ENCODE results near the gene MAMDC2.

MAMDC2 gene

DNA sequence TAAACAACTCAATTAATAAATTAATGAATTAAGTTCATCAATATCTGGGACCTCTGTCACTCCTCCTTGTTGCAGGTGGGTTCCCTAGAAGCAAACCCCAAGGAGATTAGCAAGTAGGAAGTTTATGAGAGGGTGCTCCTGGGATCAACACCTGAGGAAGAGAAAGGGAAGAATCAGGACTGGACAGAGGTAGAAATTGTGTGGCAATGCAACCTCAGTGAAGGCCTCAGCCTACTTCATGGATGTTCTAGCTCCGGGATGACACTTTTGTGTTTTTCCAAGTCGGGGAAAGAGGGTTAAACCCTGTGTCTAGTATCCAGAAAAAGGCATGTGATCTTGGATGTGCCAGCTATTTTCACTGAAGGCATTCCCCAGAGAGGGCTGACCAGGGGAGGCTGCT, 23.2 kb downstream of the MAMDC2 start:
- FAIRE-seq: no peak

DNA sequence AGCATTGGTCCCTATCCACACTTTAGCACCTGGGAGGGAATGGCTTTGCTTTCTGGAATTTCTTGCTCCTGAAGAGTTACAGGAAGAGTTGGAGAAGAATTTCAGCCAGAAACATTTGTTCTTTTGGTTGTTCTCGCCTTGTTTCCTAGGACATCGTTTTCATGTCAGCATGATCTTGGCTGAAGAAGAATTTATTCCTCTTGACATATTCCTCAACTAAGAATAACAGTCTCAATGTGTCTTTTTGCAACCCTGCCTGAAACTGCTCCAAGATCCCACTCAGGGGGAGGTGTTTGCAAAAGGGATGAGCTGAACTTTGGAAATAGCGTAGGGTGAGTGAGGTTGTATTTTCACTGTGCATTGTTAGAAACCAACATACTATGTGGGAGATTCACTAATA, 26.1 kb downstream of the MAMDC2 start:
- no peak for FAIRE-seq

DNA sequence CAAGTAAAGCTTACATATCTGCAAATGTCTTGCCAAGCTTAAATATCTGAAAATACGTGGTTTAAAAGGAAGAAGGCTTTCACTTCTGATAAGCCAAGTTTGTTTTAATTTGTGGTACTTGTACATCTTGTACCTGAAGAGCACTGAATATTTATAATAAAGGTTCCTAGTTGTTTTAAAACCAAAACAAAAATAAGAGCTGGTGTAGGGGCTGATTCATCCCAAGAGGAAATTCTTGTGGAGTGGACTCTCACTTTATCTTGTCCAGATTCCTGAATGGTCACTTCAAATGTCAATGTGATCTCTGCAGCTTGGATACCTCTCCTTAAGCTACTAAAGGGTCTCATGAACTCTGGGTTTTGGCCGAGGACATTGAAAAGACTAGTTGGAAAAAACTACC, 29.5 kb downstream of the MAMDC2 start:
- no peak for FAIRE-seq

DNA sequence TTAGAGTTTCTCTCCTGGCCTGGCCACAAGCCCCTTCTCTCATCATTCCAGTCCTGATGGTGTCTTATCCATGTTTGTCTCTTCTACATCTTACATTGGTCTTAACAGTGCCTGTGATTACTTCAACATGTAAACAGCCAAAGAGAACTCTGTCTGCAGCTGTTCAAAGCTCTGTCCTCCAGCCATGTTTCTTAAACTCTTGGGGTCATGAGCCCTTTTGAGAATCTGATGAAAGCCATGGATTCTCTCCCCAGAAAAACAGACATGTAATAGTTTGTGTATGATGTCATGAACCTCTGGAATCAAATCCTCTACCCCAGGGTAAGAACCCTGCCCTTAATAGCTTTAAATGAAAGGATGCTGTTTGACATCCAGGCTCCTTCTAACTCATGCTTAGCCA, 30.1 kb downstream of the MAMDC2 start:
- no peak for FAIRE-seq

DNA sequence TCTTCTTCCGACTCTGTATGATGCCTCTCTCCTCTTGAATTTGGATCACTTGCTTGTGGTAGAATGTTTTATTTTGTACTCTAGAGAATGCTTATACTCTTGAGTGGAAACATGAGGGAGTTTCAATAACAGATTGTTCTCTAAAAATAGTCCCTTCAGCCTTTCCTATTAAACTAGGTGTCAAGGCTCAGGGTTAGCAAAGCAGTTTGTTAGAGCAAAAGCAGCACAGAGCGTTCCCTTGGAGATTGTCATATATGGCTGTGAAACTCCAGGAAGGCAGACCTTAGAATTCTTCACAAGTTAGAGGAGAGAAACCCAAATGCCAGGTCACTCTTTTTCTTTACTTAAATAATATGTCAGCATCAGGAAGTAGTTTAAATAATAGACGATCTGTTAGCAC, 33.0 kb downstream of the MAMDC2 start:
- no peak for FAIRE-seq

DNA sequence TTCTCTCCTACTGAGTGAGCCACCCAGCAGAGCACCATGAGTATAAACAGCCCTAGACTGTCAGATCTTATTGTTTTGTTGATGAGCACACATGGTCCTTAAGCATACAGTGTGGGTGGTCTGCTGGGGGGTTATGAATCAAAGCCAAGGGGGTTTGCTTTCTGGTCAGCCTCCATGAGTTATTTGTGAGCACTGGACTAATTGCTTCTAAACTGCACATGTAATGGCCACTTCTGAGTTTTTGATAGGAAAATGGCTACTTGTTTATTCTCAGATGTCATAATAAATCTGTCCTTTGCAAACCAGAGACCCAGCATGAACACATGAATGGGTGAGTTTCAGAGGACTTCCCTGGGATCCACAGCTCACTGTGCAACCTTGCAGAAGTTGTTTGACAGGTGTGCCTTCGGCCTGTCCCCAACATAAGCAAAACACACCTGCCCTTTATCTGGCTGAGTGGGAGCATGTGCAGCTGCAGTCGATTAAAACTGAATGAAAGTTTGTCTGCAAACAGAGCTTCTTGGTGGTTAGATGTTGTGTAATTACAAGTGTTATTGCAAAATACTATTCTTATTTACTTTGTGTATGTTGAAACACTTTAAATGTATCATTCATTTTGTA, 35.9 kb downstream of the MAMDC2 start:
- no peak for FAIRE-seq

DNA sequence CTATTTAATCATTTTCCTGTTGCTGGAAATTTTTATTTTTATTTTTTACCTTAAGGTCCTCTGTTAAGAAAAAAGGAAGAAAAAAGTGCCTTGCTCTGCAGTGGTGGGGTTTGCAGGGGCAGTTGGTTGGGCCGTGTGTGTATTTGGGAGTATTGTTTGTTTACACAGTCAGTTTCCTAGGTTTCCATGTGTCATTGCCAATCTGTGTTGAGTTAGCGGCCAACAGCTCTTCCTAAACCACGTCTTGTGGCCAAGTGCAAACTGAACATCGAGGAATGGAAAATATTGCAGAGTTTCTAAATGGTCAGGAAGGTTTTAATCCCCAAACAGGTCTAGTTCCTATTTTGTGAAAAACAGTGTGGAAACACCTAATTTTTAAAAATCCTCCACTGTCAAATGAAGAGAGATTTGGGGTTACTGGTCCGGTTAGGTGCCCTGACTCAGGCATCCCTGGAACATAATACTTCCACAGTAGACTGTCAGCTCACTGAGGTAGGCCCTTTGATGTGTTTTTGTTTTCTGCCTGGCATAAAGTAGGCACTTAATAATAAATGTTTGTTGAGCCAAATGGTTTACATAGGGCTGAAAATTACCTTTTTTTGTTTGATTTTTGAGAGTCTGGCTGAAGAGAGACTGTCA, 37.0 kb downstream of the MAMDC2 start:
- FAIRE-seq: no peak

DNA sequence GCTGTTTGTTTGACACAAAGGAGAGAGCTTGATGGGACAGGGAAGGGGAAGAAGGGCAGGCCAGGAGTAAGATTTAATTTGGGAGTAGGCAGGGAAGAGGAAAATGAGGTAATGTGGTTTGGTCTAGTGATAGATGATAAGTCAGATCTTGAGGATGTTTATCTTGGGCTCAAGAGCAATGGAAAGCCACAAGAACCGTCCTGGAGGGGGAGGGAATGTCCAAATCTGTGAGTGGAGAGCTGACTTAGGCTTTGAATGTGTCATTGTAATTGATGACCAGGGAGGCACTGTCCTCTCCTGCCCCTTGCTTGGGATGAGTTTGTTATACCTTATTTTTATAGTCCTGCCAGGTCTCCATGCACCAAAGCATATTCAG, 37.5 kb downstream of the MAMDC2 start:
- no peak for FAIRE-seq

DNA sequence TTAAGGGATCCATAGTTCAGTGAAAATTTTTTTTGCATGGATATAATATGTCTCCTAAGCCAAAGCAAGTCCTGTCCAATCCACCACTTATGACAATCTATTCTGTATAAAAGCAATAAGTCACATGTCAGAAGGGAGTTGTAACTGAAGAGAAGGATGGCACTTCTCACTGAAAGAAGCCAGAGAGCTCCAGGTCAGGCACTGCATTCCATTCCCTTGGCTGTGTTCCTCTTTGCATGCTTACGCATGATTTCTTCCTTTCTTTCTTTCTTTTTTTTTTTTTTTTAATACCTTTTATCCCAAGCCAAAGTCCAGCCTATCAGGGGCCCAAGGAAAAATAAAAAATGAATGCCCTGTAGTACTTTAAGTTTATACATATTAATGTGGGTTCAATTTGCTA, 39.8 kb downstream of the MAMDC2 start:
- FAIRE-seq: no peak

DNA sequence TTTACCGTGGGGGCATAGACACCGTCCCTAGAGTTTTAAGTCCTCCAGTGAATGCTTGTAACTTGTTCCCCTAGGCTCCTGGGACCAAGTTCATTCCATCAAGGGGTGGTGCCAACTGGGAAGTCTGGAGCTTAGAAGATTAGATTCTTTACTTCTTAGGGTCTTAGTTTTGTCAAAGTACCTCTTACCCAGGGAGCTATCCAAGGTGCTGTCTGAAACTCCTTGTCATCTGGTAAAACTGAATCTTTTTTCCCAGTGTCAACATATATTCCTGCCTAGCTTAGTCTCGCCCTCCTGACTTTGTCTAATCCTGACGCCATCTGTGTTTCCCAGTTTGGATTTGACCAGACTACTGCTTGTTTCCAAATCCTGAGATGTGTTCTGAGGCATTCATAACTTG, 41.6 kb downstream of the MAMDC2 start:
- no peak for FAIRE-seq

DNA sequence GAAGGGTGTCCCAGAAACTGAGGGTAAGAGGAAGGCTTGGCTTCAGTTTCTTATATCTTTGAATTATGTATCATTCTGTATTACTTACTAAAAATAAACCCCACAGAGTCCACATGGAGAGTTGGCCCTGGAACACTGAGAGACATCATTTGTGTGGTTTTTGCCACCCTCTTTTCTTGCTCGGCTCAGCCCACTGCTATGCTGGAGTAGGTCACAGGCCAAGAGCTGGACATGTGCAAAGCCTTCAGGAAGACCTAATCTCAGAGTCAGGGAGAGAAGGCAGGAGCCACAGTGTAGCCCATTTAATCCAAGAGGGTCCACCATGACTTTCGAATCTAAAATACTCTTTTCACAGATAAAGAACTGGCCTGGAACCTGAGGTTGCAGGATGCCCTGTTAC, 47.5 kb downstream of the MAMDC2 start:
- no peak for FAIRE-seq

DNA sequence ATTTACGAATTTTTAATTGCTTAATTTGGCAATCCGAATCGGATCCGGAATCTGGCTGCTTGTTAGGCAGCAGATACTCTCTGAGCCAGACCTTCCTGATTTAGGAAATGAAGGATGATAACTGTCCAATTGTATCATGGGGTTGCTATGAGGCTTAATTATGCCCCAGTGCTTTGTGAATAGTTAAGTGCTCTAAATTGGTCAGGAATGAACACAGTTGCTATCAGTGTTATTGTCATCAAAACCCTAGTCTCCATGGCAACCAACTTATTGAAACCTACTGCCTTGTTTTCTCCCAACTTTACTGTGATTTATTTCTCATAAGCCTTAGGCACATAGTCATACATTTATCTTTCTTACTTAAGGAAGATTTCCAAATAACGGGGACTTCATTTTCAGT, 47.9 kb downstream of the MAMDC2 start:
- no peak for FAIRE-seq

DNA sequence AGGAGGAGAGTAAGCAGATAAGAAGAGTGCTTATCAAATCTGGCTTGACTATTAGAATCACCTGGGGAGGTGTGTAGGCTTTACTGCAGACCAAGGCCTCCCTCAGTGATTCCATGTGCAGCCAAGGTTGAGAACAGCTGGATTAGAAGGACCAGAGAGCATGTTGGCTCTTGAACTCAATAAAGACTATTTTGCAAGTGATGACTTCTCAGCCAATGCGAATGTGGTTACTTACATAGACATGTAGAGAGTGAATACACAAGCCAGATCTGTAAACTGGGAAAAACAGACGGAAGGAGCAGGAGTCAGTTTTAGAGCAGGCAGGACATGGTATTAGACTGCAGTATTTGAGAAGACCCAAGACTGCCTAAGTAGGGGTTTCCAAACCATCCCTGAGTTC, 48.5 kb downstream of the MAMDC2 start:
- no peak for FAIRE-seq

DNA sequence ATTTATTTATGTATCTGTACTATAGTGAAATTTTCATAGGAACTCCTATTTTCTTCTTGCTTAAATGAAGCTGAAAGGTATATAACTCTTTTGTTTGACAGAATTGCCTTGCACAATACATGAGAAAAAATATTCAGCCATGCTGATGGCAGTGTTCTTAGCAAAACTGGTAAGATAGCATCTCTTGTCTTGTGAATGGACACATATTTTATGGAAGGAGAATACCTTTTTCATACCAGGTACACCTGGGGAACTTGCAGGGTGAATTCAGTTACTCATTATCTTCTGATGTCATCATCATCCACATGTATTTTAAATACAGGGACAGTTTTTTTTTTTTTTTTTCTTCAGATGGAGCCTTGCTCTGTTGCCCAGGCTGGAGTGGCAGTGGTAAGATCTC, 49.4 kb downstream of the MAMDC2 start:
- FAIRE-seq: no peak

DNA sequence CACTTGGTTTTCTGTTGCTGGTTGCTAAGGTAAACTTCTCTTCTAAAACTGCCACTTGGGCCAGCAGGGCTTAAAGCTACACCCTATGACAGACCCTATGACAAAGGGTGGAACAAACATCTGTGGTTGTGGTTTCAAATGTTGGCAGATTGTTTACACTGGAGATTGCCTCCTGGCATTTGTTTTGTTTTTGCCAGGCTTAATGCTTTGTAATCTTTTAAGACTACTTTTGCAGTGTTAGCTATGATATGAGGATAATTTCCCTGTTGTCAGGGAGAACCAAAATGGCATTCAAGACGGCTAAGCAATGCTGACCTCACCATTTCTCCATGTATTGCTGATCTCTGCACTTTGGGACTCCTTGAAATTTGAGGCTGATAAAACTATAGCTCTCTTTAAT, 50.3 kb downstream of the MAMDC2 start:
- peak; percentile 72 for FAIRE-seq

DNA sequence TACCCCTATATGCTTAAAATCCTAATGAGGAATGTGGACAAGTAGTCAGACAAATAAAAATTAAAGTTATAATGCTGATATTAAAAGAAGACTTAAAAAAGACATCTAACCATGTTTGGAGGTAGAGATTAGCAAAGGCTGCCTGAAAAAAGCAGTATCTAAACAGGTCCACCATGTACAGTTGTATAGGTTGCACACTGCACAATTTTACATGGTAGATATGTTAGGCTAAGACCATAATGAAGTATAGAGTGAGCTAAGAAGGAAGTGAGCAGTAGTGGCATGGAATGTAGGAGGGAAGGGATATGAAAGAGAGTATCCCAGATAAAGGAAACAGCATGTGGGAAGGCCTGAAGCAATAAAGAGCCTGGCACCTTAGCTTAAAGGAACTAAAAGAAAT, 51.1 kb downstream of the MAMDC2 start:
- FAIRE-seq: no peak

DNA sequence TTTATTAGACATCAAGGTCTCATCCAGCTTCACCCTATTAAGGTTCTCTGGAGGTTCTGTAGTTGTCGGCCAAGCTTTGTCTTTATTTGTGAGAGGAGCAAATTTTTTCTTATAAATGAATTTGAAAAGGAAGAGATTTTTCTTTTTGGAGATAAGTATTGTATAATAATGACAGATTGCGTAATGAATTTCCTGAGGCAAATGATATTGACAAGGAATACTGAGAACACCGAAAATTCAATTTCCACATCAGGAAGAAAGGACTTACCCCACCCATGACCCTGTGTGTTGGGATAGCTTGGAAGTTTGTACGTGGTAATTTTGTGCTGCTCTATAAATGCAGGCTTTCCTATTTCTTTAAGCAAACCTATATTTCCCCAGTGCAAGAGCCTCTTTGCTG, 53.5 kb downstream of the MAMDC2 start:
- no peak for FAIRE-seq

DNA sequence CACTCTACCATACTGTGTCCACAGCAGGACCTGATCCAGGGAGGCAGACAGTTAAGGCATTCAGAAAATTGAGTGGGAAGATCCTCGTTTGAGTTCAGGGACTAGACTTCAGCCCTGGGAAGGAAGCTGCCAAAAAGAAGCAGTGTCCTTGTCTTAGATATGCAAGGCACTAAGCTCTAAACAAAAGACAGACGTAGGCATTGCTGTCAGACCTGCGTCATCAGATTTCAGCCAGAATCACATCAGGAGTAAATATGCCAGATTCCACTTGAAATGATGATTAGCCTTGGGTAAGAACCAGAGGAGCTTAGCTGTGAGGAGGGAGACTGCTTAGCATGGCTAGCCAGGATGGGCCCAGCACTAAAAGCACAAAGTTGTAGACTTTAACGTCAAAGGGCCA, 56.7 kb downstream of the MAMDC2 start:
- no peak for FAIRE-seq

DNA sequence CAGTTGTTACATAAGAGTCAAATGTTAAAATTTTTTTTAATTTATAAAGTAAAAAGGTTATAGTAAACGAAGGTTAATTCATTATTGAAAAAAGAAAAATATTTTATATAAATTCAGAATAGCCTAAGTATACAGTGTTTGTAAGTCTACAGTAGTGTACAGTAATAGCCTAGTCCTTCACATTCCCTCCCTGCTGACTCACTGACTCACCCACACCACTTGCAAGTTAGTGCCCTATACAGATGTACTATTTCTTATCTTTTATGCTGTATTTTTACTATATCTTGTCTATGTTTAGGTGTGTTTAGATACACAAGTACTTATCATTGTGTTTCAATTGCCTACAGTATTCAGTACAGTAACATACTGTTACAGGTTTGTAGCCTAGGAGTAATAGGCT, 57.6 kb downstream of the MAMDC2 start:
- peak; percentile 24 for FAIRE-seq

DNA sequence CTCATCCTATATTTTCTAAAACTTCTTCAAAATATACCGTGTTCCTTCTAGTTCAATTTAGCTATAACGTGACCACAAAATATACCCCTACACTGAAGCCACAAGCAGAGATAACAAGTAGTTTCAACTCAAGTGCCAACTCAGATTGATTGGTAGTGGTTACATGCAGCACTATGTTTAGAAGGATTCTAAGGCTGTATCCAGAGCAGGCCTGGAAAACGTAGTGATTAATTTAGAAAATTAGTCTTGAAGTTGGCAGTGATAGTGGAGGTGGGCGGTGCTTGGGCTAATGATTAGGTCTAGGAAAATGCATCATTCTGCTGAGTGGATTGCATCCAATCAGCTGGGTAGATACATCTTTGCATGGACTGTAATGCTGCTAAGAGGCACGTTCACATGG, 61.5 kb downstream of the MAMDC2 start:
- FAIRE-seq: no peak

DNA sequence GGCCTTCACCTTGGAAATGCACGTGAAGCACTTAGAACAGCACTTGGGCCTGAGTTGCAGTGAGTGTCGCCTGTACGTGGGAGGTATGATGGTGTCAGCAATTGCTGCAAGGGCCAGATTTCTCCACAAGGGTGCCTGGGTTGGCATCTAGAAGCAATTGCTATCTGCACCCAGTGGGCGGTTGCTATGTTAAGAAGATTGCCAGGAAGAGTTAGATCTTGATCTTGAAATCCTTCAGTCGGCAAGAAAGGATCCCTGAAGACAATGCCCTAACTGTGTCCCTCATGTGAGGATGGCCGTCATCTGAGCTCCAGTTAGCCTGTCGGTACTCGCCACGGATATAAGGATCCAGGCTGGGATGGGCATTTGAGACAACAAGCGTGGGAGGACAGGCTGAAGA, 62.9 kb downstream of the MAMDC2 start:
- no peak for FAIRE-seq

DNA sequence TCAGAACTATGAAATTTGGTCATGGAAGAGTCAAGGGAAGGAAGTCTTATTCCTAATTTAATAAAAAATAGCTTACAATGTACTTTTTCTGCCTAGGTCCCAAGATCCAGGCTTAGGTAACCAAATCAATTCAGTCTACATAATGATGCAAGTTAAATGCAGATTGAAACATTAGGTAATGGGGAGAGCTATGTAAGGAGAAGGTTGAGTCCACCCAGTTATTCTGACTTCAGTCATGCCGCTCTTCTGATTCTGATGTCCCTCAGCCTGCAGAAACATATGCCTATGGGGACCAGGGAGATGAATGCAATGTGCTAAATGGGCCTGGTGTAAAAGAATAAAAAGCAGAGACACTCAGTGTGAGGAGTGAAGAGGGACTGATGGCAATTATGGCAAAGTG, 63.9 kb downstream of the MAMDC2 start:
- FAIRE-seq: no peak

DNA sequence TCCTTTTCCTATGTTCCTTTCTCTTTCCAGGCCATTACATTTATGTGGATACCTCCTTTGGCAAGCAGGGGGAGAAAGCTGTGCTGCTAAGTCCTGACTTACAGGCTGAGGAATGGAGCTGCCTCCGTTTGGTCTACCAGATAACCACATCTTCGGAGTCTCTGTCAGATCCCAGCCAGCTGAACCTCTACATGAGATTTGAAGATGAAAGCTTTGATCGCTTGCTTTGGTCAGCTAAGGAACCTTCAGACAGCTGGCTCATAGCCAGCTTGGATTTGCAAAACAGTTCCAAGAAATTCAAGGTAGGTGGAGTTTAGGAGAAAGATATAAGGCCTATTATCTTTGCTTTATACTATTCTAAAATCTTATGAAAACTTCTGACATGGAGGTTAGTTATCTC, 64.5 kb downstream of the MAMDC2 start:
- FAIRE-seq: no peak

DNA sequence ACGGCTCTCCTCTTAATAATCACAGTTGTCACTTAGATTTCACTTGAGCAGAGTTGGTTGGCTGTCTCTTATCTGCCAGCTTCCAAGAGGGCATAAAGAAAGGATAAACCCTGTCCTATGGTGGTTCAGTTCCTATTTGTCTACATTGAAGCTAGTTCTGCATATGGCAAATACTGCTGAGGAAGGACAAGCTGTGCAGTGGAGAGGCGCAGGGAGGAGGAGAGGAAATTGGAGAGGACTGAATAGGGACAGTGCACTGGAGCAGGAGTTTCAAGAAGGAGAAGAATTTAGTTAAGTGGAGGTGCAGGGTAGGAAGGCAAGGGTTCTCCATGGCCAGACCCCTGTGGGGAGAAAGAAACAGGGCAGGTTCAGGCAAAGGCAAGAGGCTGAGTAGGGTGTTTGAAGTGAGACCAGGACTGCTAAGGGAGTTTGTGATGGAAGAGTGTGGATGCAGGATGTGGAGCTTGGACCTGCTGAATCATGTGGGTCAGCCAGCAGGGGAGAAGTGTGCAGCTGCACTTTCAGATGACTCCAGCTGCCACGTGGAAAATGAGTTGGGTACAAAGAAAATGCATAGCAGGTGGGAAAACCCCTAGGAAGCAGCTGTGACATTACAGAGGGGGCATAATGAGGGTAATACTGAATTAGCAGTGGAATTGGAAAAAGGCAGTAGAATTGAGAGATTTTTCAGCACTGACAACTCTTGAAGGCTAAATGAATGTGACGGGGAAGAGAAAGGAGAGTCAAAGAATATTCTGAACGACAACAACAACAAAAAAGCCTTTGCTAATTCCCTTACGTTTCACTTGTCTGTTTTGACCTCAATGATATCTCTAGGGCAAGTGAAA, 66.8 kb downstream of the MAMDC2 start:
- FAIRE-seq: no peak

Data from islet of Langerhans (tissue), 1 donor.